Astrocyte (in vitro differentiated cells and primary cell): ENCODE results near the gene ADAMTS12. TPM values are rescaled to one million over a fixed set of nuclear protein-coding genes. Genes with fewer than 3 reads are reported as not detected.
"Not testable (repeated sequence)": the region's sequence is repeated elsewhere in the genome, so short reads cannot be mapped to it uniquely, and the experiment has no call there.

Source experiments
- DNase-seq: peaks from one replicate; pipeline ENCODE4 v3.0.0-alpha.2; 2010; ENCODE audit warnings: low read depth
- FAIRE-seq: peaks from 2 replicates; lab custom pipeline; 2011; peaks lifted over from hg19 to GRCh38; lab: Jason Lieb, UNC
- H2AFZ ChIP-seq: 2 replicates; pipeline ENCODE4 v1.6.0; 2012; ENCODE audit warnings: low read depth, low read length, inconsistent platforms
- H3K27ac ChIP-seq: 2 replicates; pipeline ENCODE4 v1.5.1; 2011; ENCODE audit warnings: low read depth, low read length, inconsistent platforms
- H3K27me3 ChIP-seq: 2 replicates; pipeline ENCODE4 v1.6.0; 2011; ENCODE audit warnings: low read length, inconsistent platforms; ENCODE audit not compliant: insufficient read depth
- H3K36me3 ChIP-seq: 2 replicates; pipeline ENCODE4 v1.5.1; 2011; ENCODE audit warnings: low read length, inconsistent platforms; ENCODE audit not compliant: insufficient read depth
- H3K4me1 ChIP-seq: 2 replicates; pipeline ENCODE4 v1.5.1; 2011; ENCODE audit warnings: low read length, inconsistent platforms; ENCODE audit not compliant: insufficient read depth
- H3K4me2 ChIP-seq: 2 replicates; pipeline ENCODE4 v1.6.0; 2012; ENCODE audit warnings: low read length, inconsistent platforms
- H3K4me3 ChIP-seq: 2 replicates; pipeline ENCODE4 v1.5.1; 2011; ENCODE audit warnings: low read depth, mild to moderate bottlenecking, low read length, inconsistent platforms; ENCODE audit not compliant: insufficient read depth
- H3K79me2 ChIP-seq: 2 replicates; pipeline ENCODE4 v1.6.0; 2012; ENCODE audit warnings: mild to moderate bottlenecking, low read length, inconsistent platforms; ENCODE audit not compliant: insufficient read depth
- H3K9ac ChIP-seq: 2 replicates; pipeline ENCODE4 v1.6.0; 2012; ENCODE audit warnings: mild to moderate bottlenecking, low read length, inconsistent platforms
- H3K9me3 ChIP-seq: 2 replicates; pipeline ENCODE4 v1.5.1; 2012; ENCODE audit warnings: low read depth, mild to moderate bottlenecking, low read length, inconsistent platforms; ENCODE audit not compliant: insufficient read depth
- H4K20me1 ChIP-seq: 2 replicates; pipeline ENCODE4 v1.6.0; 2012; ENCODE audit warnings: low read length, inconsistent platforms; ENCODE audit not compliant: insufficient read depth
- H3K27ac Mint-ChIP-seq: one replicate; pipeline ENCODE4 v1.8.0; 2021; ENCODE audit warnings: mild to moderate bottlenecking, mixed read lengths; ENCODE audit not compliant: unreplicated experiment
- H3K27me3 Mint-ChIP-seq: one replicate; pipeline ENCODE4 v1.8.0; 2021; ENCODE audit warnings: low read depth, mixed read lengths; ENCODE audit not compliant: unreplicated experiment
- H3K36me3 Mint-ChIP-seq: one replicate; pipeline ENCODE4 v1.8.0; 2021; ENCODE audit warnings: low read depth, mixed read lengths; ENCODE audit not compliant: unreplicated experiment
- H3K4me1 Mint-ChIP-seq: one replicate; pipeline ENCODE4 v1.8.0; 2021; ENCODE audit warnings: low read depth, mixed read lengths; ENCODE audit not compliant: unreplicated experiment
- H3K4me3 Mint-ChIP-seq: one replicate; pipeline ENCODE4 v1.8.0; 2021; ENCODE audit warnings: mild to moderate bottlenecking, moderate library complexity, mixed read lengths; ENCODE audit not compliant: unreplicated experiment
- H3K9me3 Mint-ChIP-seq: one replicate; pipeline ENCODE4 v1.8.0; 2021; ENCODE audit warnings: mild to moderate bottlenecking, mixed read lengths; ENCODE audit not compliant: unreplicated experiment
- EZH2 ChIP-seq: IDR thresholded peaks from 2 replicates; pipeline ENCODE4 v1.6.1; 2012; ENCODE audit warnings: mild to moderate bottlenecking, low read length, inconsistent platforms; ENCODE audit not compliant: insufficient read depth
- total RNA-seq: library from RNA; stranded (reverse); gene quantifications from 2 replicates; pipeline ENCODE4 v1.2.1, GENCODE V29; 2021
- TF ChIP-seq, protein P1 (sequence below): IDR thresholded peaks from 2 replicates; pipeline ENCODE4 v1.5.1; 2011; ENCODE audit warnings: low read depth, mild to moderate bottlenecking, inconsistent platforms, low read length, moderate library complexity; ENCODE audit not compliant: insufficient read depth

Gene ADAMTS12
- total RNA-seq, 1 donor from 2014 or later: 156 TPM

DNA sequence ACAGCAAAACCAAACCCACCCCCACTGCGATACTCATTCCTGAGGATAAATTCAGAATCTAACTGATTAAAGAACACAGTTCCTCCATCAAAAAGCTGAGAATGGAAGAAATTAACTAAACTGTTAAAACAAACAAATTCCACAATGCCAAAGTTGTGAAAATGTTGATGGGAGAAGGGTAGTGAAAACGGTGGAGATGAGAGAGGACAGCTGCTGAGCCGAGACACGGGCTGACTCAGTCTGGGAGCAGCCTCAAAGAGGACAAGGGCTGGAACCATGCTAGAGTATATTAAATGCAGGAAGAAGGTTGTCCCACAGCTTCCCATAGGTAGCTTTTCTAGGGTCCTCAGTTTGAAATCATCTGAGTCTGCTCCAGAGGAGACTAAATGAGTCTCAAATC is 14.3 kb downstream of the ADAMTS12 start:
- Mint-ChIP-seq H3K9me3 (no peaks in the 10 kb centered on the region), H3K27me3 (no peaks in the 10 kb centered on the region), H3K4me1 (no peaks in the 10 kb centered on the region), H3K27ac (no peak overlapping the region), H3K36me3 (peaks cover 43% of the 10 kb centered on the region), H3K4me3 (no peak overlapping the region)
- H3K4me3 ChIP-seq: no peak overlapping the region
- no peaks in the 10 kb centered on the region for H3K9me3 ChIP-seq
- H3K27ac ChIP-seq: no peak overlapping the region
- H3K4me2 ChIP-seq: no peak overlapping the region
- no peaks in the 10 kb centered on the region for H3K27me3 ChIP-seq
- DNase-seq (no peak), FAIRE-seq (no peak)
- no peak for TF ChIP-seq EZH2
- TF ChIP-seq, protein P1, sequence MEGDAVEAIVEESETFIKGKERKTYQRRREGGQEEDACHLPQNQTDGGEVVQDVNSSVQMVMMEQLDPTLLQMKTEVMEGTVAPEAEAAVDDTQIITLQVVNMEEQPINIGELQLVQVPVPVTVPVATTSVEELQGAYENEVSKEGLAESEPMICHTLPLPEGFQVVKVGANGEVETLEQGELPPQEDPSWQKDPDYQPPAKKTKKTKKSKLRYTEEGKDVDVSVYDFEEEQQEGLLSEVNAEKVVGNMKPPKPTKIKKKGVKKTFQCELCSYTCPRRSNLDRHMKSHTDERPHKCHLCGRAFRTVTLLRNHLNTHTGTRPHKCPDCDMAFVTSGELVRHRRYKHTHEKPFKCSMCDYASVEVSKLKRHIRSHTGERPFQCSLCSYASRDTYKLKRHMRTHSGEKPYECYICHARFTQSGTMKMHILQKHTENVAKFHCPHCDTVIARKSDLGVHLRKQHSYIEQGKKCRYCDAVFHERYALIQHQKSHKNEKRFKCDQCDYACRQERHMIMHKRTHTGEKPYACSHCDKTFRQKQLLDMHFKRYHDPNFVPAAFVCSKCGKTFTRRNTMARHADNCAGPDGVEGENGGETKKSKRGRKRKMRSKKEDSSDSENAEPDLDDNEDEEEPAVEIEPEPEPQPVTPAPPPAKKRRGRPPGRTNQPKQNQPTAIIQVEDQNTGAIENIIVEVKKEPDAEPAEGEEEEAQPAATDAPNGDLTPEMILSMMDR: no peak
- peaks cover 28% of the 10 kb centered on the region for H3K36me3 ChIP-seq
- H3K4me1 ChIP-seq: no peaks in the 10 kb centered on the region
- H2AFZ ChIP-seq: no peak overlapping the region
- peaks cover 100% of the 10 kb centered on the region for H3K79me2 ChIP-seq
- peaks cover 74% of the 10 kb centered on the region for H4K20me1 ChIP-seq
- H3K9ac ChIP-seq: no peak overlapping the region

DNA sequence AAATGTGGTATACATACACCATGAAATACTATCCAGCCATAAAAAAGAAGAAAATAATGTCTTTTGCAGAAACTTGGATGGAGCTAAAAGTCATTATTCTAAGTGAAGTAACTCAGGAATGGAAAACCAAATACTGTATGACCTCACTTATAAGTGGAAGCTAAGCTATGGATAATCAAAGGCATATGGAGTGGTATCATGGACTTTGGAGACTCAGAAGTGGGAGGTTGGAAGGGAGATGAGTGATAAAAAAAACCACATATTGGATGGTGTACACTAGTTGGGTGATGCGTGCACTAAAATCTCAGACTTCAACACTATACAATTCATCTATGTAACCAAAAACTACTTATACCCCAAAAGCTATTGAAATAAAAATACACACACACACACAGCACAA is 24.5 kb downstream of the ADAMTS12 start:
- TF ChIP-seq, protein P1: no peak
- TF ChIP-seq EZH2: no peak
- Histone ChIP-seq H3K4me2 (no peak overlapping the region), H3K27me3 (no peaks in the 10 kb centered on the region), H4K20me1 (peaks cover 54% of the 10 kb centered on the region), H3K9me3 (peaks cover 4% of the 10 kb centered on the region), H3K9ac (no peak overlapping the region), H3K27ac (no peak overlapping the region), H3K4me3 (no peak overlapping the region), H3K4me1 (no peaks in the 10 kb centered on the region), H3K79me2 (peaks cover 93% of the 10 kb centered on the region), H2AFZ (no peak overlapping the region), H3K36me3 (peaks cover 9% of the 10 kb centered on the region)
- Mint-ChIP-seq H3K27me3 (no peaks in the 10 kb centered on the region), H3K9me3 (peaks cover 14% of the 10 kb centered on the region), H3K4me1 (peaks cover 8% of the 10 kb centered on the region), H3K27ac (no peak overlapping the region), H3K4me3 (no peak overlapping the region), H3K36me3 (peaks cover 42% of the 10 kb centered on the region)
- no peak for DNase-seq
- no peak for FAIRE-seq

DNA sequence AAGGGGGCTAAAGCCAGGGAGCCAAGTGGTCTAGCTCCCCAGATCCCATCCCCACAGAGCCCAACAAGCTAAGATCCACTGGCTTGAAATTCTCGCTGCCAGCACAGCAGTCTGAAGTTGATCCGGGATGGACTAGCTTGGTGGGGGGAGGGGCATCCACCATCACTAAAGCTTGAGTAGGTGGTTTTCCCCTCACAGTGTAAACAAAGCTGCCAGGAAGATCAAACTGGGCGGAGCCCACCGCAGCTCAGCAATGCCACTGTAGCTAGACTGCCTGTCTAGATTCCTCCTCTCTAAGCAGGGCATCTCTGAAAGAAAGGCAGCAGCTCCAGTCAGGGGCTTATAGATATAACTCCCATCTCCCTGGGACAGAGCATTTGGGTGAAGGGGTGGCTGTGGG is 32.6 kb downstream of the ADAMTS12 start:
- H3K79me2 ChIP-seq: peaks cover 82% of the 10 kb centered on the region
- DNase-seq: not testable (repeated sequence)

More for the DNA sequence above, 32.6 kb downstream of the ADAMTS12 start:
- H3K4me2 ChIP-seq: peak overlapping the region; percentile 14
- H3K4me3 Mint-ChIP-seq, FAIRE-seq, H3K36me3 ChIP-seq, H3K27me3 Mint-ChIP-seq, H3K27me3 ChIP-seq, H2AFZ ChIP-seq, H3K9ac ChIP-seq, H3K27ac Mint-ChIP-seq, H3K27ac ChIP-seq, H3K9me3 Mint-ChIP-seq, H3K9me3 ChIP-seq, H3K4me3 ChIP-seq: not testable (repeated sequence)
- H3K4me1 ChIP-seq: peaks cover 29% of the 10 kb centered on the region
- peaks cover 18% of the 10 kb centered on the region for H3K36me3 Mint-ChIP-seq
- peaks cover 75% of the 10 kb centered on the region for H3K4me1 Mint-ChIP-seq
- H4K20me1 ChIP-seq: peaks cover 35% of the 10 kb centered on the region
